ENCODE data around the gene NMD3.

DNA sequence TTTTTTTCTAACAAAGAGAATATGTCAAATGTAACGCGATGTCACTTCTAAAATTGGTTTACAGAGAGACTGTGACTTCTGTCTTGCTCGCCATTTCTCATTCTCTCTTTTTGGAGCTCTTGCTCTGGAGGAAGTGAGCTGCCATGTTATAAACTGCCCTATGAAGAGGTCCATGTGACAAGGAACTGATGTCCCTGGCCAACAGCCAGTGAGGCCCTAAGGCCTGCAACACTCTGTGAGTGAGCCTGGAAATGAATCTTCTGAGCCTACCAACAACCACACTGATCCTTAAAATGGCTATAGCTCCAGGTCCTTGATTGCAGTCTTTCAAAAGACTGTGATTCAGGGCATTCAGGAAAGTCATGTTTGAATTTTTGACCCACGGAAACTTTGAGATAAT lies 49.9 kb downstream of the NMD3 start:
- TF ChIP-seq SMAD1 (CRISPR knock-in tag; IDR thresholded peaks at IDR 0.05; ENCODE audit: borderline replicate concordance, low read depth) (no peak), ZFP36L1 (CRISPR knock-in tag; IDR thresholded peaks at IDR 0.05) (no peak), POLR2A (IDR thresholded peaks at IDR 0.05; ENCODE audit: insufficient read depth in 1 of 2, low read depth in 2 of 2, low read length in 2 of 2) (no peak), IKZF1 (IDR thresholded peaks at IDR 0.05) (no peak), ZNF432 (CRISPR knock-in tag; IDR thresholded peaks at IDR 0.05; ENCODE audit: borderline replicate concordance) (no peak), TGIF2 (CRISPR knock-in tag; IDR thresholded peaks at IDR 0.05) (no peak), MXI1 (IDR thresholded peaks at IDR 0.05; ENCODE audit: borderline replicate concordance, low read depth, low read length) (no peak), ZFP1 (CRISPR knock-in tag; IDR thresholded peaks at IDR 0.05) (no peak)
- TF ChIP-seq, protein P1, sequence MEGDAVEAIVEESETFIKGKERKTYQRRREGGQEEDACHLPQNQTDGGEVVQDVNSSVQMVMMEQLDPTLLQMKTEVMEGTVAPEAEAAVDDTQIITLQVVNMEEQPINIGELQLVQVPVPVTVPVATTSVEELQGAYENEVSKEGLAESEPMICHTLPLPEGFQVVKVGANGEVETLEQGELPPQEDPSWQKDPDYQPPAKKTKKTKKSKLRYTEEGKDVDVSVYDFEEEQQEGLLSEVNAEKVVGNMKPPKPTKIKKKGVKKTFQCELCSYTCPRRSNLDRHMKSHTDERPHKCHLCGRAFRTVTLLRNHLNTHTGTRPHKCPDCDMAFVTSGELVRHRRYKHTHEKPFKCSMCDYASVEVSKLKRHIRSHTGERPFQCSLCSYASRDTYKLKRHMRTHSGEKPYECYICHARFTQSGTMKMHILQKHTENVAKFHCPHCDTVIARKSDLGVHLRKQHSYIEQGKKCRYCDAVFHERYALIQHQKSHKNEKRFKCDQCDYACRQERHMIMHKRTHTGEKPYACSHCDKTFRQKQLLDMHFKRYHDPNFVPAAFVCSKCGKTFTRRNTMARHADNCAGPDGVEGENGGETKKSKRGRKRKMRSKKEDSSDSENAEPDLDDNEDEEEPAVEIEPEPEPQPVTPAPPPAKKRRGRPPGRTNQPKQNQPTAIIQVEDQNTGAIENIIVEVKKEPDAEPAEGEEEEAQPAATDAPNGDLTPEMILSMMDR (CRISPR knock-in tag; IDR thresholded peaks at IDR 0.05): no peak
